GM21367 (cell line): Measurements from ENCODE around the gene SLK.

ENCODE experiments used
- ATAC-seq: cut with Tn5 transposase; IDR thresholded peaks from one replicate; pipeline ENCODE4 v1.9.1; 2021; ENCODE audit not compliant: unreplicated experiment

The SLK gene

DNA sequence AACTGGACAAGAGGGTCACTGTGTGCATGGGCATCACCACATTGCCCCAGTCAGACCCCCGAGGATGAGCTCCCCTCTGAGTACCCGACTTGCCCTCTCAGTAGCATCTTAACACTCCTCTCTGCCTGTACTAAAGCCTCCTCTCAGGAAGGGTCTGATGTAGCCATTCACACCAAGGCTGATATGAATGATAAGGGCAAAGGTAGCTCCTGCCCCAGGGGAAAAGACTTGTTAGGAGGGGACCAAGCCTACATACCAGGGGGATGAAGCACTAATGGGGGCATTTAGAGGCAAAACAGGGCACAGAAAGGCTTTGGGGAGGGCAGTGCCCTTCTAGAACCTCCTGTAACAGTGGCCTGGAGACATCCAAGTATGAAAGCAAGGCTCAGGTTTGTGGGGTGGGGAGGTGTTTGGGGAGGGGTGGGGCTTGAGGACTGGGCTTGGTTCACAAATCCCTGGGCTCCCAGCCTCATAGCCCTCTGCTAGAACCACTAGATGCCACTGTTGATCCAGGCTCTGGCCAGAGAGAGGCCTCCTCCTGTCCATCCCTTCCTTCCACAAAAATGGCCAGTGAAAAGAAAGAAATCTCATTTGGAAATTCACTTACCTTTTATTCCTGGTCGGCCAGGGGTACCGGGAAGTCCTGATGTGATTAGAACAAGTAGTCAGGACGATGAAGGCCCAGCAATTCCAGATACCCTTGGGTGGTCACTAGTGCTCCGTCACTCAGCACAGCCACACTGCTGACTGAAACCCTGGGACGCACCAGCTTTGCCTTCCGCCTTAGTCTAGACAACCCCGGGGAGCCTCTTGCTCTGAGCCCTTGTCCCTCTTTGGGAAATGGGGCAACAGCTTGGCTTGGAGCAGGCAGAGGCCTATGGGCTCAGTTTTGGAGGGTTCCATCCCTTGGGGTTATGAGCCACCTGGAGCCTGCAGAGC is 78.5 kb downstream of the SLK start:
- ATAC-seq = no peak

DNA sequence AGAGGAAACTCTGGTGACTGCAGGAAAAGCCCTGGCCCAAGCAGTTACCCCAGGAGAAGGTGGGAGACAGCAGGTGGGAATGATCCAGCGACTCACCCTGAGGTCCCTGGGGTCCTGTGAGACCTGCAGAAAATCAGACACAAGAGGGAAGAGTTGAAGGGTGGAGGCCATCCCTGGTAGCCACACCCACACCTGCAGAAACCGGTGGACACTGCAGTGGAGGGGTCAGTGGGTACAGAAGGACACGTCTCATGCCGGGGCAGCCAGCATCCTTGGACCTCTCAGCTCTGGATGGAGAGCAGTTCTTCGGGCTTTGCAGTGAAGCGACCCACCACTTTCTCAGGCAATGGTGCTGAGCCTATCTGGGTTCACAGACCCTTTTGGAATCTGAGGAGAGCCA is 79.7 kb downstream of the SLK start:
- no peak for ATAC-seq

DNA sequence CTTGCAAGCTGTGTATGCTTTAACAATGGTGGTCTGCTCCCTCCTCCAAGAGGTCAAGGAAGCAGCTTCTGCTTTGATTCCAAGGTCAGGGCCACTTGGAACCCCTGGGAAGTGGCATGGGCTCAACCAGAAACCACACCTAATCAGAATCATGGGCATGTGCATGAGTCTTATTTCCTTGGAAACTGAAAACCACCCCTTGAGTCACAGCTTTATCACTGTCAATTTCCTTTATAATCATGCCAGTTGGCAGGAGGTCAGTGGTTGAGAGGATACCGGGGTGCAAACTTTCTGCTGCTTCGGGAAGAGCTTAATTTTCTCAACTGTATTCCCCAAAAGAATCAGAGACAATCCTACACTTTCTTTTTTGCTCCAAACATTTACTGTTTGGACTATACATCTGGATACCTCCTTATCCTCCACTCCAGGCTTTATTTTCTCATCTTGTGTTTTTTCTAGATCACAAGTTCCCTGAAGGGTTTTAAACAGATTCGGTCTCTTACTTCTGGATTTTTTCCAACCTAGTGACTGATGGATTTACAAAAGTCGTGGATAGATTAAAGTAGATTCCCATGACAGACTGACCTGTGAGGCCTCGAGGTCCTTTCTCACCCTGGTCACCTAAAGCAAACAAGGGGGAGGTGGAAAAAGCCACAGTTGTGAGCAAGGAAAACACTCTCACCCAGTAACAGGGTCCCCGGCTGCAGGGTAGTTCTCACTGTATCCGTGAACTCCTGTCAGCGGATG is 82.7 kb downstream of the SLK start:
- ATAC-seq = no peak

DNA sequence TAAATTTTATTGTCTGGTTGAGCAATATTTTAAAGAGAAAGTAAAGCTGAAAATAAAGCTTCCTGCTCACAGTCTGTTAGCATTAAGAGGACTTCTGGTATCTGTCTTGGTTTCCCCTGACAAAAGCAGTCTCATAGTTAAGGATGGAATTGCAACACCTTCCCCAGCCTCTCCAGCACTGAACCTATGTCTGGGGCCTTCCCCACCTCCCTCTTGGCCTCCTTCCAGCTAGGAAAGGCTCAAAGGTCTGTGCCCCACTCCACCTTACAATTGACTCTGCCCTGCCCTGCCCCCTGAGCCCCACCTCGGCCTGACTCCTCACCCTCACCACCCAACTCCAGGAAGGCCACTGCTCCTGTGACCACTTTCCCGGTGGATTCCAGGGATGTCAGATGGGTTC is 85.5 kb downstream of the SLK start:
- ATAC-seq = no peak

DNA sequence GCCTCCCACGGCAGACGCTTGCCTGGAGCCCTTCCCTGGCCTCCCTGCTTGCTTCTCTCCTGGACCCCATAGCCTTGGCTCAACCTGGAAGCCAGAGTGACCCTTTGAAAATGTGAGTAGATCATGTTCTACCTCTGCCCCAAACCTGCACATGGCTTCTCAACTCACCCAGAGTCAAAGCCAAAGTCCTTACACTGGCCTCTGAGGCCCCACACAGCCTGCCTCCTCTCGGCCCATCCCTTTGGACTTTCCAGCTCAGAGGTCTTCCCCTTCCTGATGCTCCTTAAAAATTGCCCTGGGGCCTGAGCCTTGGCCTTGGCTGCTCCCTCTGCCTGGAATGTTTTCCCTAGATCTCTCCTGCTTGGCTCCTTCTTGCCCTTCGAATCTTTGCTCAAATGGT is 86.3 kb downstream of the SLK start:
- ATAC-seq = no peak

DNA sequence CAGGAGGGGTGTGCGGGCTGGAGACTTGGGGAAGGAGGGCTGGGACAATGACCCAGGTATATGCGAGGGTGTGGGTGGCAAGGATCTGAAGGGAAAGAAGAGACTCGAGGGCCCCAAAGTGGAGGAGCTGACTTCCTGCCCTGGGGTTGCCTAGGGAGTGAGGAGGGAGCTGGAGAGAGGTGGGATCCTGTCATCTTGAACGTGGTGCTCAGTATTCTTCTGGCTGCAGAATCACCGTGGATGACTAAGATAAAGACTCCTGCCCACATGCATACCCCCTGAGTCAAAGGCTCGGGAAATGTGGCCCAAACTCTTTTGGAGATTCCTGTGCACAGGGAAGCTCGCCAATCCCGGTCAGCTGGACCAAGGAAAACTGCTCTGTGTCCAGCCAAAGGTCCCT is 87.5 kb downstream of the SLK start:
- no peak for ATAC-seq

DNA sequence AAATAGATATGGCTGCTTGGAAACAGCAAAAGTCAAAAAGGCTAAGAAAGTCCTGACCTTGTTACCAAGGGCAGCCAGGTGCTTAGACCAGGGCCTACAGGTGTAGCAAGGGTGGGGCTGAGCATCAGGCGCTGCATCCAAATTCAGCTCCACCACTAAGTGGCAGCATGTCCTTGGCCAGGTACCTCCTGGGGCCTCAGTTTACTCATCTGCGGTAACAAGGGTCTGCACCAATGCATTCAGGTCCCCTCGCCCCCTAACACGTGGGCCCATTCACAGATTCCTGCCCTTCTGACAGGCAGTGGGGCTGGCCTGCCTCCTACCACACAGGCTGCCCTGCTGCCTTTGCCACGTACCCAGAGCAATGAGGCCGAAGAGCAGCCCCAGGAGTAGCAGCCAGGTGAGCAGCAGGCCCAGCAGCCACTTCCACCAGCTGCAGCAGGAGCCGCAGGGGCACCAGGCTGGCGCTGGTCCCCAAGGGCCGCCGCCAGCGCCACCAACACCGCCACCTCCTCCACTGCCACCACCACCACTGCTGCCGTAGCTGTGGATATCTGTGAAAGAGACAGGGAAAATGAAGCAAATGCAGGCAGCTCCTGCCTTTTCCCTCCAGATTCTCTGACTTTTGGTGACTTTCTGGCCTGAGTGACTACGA is 89.8 kb downstream of the SLK start:
- ATAC-seq = no peak

DNA sequence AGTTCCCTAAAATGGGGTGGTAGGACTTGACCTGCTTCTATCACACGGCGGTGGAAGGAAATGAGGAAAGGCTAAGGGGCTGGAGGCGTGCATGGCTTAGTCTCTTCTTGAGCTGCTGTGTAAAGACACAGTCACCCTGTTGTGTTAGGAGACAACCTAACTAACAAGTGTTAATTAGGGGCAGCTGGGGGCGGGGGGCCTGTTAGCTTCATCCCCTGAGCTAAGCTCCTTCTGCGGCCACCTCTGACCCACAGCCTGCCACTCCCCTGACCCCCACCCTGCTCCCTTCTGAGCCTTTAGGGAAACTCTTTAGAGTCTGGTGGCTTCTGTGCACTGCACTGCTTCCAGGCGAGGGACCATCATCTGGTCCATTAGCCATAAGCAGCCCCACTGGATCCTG is 90.8 kb downstream of the SLK start:
- ATAC-seq = no peak

DNA sequence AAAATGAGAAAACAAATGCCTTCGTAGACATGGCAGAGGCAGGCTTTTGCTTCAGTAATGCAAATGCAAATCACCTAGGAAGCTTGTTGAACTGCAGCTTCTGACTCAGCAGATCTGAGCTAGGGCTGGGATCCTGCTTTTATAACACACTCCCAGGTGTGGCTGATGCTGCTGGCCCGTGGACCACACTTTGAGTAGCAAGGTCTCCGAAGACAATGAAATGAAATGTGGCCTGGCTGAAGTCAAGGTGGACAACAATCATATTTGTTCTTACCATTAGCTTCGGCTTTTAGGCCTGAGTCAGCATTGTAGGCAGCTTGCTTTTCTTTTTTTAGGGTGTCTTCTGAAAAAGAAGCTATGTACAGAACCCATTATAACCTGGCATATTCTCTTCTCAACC is 92.4 kb downstream of the SLK start:
- ATAC-seq = no peak

DNA sequence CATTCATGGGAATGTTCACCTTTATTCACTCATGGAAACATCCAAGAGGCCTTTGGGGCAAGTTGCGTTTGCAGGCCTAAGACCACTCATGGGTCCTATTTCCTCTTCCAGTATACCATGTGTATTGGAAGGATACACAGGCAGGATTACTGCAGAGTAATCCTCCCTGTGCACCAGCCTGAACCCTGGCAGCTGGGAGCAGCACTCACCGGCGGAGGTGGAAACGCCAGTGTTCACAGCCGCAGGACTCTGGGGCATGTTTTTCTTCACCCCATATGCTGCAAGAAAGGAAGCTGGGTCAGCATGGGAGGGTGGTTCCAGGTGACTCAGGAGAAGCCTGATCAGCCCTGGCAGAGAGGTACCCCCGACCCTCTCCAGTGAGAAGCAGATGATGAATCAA is 94.3 kb downstream of the SLK start:
- no peak for ATAC-seq

DNA sequence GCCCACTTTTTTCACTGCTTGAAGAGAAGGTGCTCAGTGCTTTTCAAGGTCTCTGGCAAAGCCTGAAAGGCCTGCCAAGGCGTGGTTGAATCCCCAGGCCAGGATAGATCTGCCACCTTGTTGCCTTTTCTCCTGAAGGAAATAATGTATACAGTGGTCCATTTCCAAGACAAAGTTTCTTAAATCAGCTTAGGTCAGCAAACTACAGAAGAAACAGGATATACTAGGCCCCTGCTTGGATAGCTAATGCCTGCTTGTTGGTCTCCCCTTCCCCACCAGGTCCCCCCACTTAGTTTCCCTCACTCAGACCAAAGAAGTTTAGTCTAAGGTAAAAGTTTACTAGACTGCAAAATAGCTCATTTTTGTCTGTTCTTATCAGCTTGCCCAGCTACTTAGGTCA is 98.8 kb downstream of the SLK start:
- ATAC-seq = no peak

DNA sequence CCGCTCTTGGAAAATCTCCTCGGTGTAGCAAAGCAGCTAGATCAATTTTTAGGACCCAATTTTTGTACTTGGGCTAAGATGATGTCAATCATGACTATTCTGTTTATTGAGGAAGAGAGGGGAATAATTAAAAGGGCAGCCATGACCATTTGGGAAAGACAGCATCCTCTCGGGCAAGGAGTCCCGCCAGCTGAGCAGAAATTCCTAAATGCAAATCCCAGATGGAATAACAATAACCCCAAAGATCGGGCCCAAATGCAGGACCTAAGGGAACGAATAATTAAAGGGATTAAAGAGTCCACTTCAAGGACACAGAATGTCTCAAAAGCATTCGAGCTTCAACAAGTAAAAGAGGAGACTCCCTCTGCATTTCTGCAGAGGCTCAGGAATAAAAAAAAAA is 100.0 kb downstream of the SLK start:
- no peak for ATAC-seq

DNA sequence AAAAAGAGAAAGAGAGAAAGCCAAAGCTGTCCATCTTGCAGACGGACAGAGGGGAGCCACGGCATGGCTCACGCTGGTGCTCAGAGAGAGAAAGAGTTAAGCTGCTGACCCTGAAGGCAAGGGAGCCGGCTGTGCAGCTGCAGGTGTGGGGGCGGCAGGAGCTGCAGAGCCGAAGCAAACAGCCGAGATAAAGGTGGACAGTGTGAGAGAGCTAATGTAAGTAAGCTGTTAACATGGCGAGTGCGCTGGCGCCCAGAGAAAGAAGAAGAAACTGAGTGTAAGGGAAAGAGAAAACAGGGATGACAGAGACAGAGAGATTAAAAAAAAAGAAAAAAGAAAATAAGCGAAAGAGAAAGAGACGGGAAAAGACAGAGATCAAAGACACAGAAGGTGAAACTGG is 100.6 kb downstream of the SLK start:
- no peak for ATAC-seq

DNA sequence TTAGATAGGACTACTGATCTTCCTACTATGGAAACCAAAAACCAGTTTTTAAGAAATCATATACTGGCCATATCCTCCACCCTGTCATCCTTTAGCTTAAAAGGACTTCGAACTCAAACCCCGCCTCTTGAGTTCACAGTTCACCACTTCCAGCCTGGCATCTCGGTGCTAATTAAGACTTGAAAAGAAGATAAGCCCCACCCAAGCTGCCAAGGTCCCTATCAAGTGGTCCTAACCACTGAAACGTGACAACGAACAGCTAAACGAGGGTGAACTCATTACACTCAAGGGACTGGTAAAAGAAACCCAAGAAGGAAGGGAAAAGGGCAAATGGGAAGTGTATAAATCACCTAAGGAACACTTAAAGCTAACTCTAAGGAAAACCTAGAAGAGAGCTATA is 102.7 kb downstream of the SLK start:
- no peak for ATAC-seq

DNA sequence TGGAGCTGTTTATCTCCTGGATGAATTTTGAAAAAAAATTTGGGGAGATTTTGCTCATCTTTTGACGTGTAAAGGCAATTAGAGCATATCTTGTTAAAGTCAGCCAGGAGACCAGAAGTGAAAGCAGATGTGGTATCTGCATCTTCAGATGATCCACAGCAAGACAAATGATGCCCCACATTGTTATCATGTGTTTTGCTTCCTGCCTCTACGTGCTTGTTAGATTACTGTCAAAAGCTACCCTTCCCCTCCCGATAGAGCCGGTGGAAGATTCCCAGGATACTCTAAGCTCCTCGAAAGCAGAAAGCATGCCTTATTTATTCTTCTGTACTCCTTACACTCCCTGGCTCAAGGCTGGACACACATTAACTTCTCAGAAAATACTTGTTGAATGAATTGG is 105.8 kb downstream of the SLK start:
- no peak for ATAC-seq

DNA sequence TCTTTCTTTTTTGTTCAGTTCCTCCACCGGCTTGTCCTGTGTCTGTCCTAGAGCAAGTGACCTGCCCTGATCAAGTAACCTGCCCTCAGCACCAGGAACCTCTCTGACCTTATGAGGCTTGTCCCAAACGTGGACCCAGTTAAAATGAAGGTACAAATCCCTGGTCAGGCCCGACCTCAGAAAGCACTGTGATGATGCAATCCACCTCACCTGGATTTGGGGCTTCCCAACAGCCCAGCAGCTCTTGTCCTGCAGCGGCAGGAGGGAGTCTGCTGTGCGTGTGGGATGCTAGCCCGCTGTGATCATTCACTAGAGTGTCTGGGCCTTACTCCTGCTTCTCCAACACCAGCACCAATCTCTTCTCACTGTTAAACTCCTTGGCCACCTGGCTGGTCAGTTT is 107.6 kb downstream of the SLK start:
- ATAC-seq = no peak

DNA sequence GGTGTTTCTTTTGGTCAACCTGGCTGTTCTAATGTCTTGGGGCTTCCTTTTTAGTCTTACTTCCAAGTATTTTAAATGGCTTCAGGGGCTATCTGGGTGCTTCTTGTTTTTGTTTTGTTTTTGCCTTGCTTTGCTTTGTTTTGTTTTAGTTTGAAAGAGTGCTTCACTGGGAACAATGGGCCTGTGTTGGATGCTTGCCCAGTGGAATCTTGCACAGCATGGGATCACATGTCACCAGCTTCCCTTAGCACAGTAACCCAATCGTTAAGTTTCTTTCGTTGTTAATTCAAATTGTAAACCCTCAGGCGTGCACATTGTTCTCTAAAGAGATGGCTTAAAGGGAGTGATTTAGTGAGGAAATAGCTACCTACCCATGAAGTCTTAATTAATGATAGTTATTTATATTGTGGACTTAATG is 109.8 kb downstream of the SLK start:
- no peak for ATAC-seq

DNA sequence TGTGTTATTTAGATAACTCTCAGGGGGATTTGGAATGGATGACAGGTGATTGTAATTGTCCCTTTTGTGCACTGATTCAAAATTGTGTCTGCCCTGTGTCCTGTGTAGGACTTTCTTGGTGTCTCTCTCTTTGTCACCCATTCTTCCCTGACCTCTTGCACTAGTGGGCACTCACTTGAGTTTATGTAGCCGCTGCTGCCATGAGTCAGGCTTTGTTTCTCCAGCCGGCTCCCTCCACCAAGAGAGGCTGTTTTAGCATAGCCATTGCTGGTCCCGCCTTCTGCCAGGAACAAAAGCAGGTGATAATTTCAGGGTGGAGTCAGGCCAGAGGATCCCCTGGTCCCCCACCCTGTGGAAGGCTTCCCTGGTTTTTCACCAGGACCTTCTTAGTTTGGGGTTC is 110.3 kb downstream of the SLK start:
- no peak for ATAC-seq

DNA sequence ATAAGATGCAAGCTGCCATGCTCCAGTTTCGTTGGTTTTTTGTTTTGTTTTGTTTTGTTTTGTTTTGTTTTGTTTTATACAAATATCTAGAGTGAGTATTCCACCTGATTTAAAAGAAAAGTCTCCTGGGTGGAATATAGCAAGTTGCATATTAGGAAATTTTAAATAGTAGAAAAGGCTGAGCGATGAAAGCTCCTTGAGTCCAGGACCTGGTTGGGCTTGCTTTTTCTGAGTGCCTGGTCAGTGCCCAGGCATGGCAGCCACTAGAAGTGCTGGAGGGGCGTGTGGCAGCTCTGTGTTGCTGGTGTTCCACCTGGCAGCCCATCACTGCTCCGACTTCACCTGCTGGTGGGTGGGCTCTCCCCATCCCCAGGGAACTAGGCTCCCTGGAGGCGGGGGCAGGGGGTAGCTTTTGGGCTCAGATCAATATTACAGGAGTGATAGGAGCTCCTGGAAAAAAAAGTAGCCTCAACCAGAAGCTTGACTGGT is 110.8 kb downstream of the SLK start:
- no peak for ATAC-seq
